IPS-20b (cell line): ENCODE measurements around the gene ZNF729.

ENCODE experiments used
- H3K27ac ChIP-seq: one replicate; pipeline ENCODE4 v1.5.1; 2013; ENCODE audit warnings: low read length
- H3K27me3 ChIP-seq: 2 replicates; pipeline ENCODE4 v1.6.1; 2013; ENCODE audit warnings: mild to moderate bottlenecking, low read length, inconsistent platforms; ENCODE audit not compliant: insufficient read depth
- H3K36me3 ChIP-seq: 2 replicates; pipeline ENCODE4 v1.6.1; 2013; ENCODE audit warnings: low read depth, mild to moderate bottlenecking, inconsistent platforms, low read length, moderate library complexity; ENCODE audit not compliant: insufficient read depth
- H3K4me1 ChIP-seq: 2 replicates; pipeline ENCODE4 v1.6.1; 2013; ENCODE audit warnings: mild to moderate bottlenecking, control low read depth, inconsistent platforms, low read length, moderate library complexity; ENCODE audit not compliant: insufficient read depth
- H3K4me3 ChIP-seq: 2 replicates; pipeline ENCODE4 v1.5.1; 2013; ENCODE audit warnings: mild to moderate bottlenecking, low read length, inconsistent platforms
- H3K9ac ChIP-seq: 2 replicates; pipeline ENCODE4 v1.6.1; 2013; ENCODE audit warnings: low read depth, mild to moderate bottlenecking, inconsistent platforms, low read length, moderate library complexity
- H3K9me3 ChIP-seq: 2 replicates; pipeline ENCODE4 v1.6.1; 2013; ENCODE audit warnings: mild to moderate bottlenecking, low read depth, low read length, inconsistent platforms; ENCODE audit not compliant: insufficient read depth

The ZNF729 gene

DNA sequence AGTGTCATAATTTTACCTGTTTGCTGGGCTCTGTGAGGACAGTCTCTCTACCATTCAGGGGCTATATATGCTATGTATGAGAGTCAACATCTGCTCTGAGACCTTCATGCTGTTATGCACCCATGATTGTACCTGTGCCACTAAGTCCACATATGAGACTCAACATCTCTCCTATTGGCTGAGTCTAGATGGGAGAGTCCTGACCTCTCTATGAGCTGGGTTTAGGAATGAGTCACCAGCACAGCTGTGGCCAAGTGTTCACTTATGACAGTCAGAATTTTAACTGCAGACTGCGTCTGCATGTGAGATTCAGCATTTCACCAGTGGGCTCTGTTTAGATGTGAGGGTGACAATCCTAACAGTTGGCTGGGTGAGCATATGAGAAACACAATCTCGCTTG is 49.5 kb downstream of the ZNF729 start:
- Histone ChIP-seq H3K27ac (no peak overlapping the region), H3K27me3 (no peaks in the 10 kb centered on the region), H3K4me3 (no peak overlapping the region), H3K4me1 (no peaks in the 10 kb centered on the region), H3K36me3 (no peaks in the 10 kb centered on the region), H3K9ac (no peak overlapping the region), H3K9me3 (peaks cover 95% of the 10 kb centered on the region)

DNA sequence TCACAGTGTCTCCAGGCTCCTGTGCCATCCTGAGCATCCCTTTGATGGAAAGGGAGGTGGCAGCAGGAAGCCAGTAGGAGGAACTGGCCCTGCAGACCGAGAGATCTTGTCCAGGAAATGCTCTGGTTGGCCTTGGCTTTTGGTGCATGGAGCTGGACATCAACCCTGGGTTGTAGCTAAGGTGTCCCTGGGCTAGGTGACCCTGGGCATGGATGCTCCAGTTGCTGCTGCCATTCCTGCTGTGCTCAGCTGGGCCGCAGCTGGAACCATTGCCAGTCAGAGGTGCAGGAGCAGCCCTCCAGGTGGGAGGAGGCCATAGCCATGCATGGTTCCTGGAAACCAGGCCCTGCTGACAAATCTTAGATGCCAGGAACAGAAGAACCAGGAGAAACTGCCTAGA is 68.4 kb downstream of the ZNF729 start:
- H3K27ac ChIP-seq = no peak overlapping the region
- peaks cover 81% of the 10 kb centered on the region for H3K9me3 ChIP-seq
- H3K27me3 ChIP-seq = no peaks in the 10 kb centered on the region
- no peak overlapping the region for H3K9ac ChIP-seq
- no peak overlapping the region for H3K4me3 ChIP-seq
- H3K36me3 ChIP-seq = no peaks in the 10 kb centered on the region
- no peaks in the 10 kb centered on the region for H3K4me1 ChIP-seq
